Caco-2 (cell line): ENCODE results near the gene CA5B. TPM values are rescaled to one million over a fixed set of nuclear protein-coding genes. Genes with fewer than 3 reads are reported as not detected.

Source experiments
- BruUV-seq: library from RNA; stranded (reverse); fragments of 400-500 nt; replicated peaks from 2 replicates; lab custom pipeline; 2021; lab: Mats Ljungman, UMichigan
- CTCF ChIA-PET: fragments of 300-600 bp; sonication (Branson Sonifier 250); formaldehyde crosslinking; loops from one replicate; lab custom pipeline; 2022; ENCODE audit warnings: antibody characterized with exemption; lab: Charles Lee
- POLR2A ChIA-PET: fragments of 300-600 bp; sonication (Branson Sonifier 250); formaldehyde crosslinking; loops from one replicate; lab custom pipeline; 2022; ENCODE audit warnings: antibody characterized with exemption; lab: Charles Lee
- DNase-seq, 2 experiments: peaks; one replicate each; pipeline versions ENCODE4 v3.0.0 to v3.0.0-alpha.2; 2020 to 2022
- H3K27me3 ChIP-seq: replicated peaks from 2 replicates; pipeline ENCODE4 v1.6.0; 2011; ENCODE audit warnings: low read length; ENCODE audit not compliant: control insufficient read depth, insufficient read depth
- H3K36me3 ChIP-seq: 2 replicates; pipeline ENCODE4 v1.5.1; 2011; ENCODE audit warnings: low read length; ENCODE audit not compliant: control insufficient read depth, insufficient read depth
- H3K4me1 ChIP-seq: fragments of 250-450 bp; sonication (Bioruptor Pico); 2 replicates; pipeline ENCODE4 v1.5.1; 2020; ENCODE audit warnings: mild to moderate bottlenecking
- H3K4me3 ChIP-seq: 2 replicates; pipeline ENCODE4 v1.5.1; 2011; ENCODE audit warnings: low read depth, mild to moderate bottlenecking, control low read depth, low read length
- H3K9me3 ChIP-seq: fragments of 250-450 bp; sonication (Bioruptor Pico); 2 replicates; pipeline ENCODE4 v1.5.1; 2020; ENCODE audit warnings: mild to moderate bottlenecking, moderate library complexity
- H3K27ac Mint-ChIP-seq: one replicate; pipeline ENCODE4 v1.8.0; 2022; ENCODE audit warnings: mixed read lengths; ENCODE audit not compliant: unreplicated experiment
- H3K27me3 Mint-ChIP-seq: one replicate; pipeline ENCODE4 v1.8.0; 2022; ENCODE audit warnings: mixed read lengths; ENCODE audit not compliant: insufficient read depth, unreplicated experiment
- H3K36me3 Mint-ChIP-seq: one replicate; pipeline ENCODE4 v1.8.0; 2022; ENCODE audit warnings: mild to moderate bottlenecking, mixed read lengths; ENCODE audit not compliant: insufficient read depth, unreplicated experiment
- H3K4me1 Mint-ChIP-seq: one replicate; pipeline ENCODE4 v1.8.0; 2022; ENCODE audit warnings: low read depth, mixed read lengths; ENCODE audit not compliant: unreplicated experiment
- H3K4me3 Mint-ChIP-seq: one replicate; pipeline ENCODE4 v1.8.0; 2022; ENCODE audit warnings: mild to moderate bottlenecking, moderate library complexity, mixed read lengths; ENCODE audit not compliant: unreplicated experiment
- H3K9me3 Mint-ChIP-seq: one replicate; pipeline ENCODE4 v1.8.0; 2022; ENCODE audit warnings: mixed read lengths; ENCODE audit not compliant: unreplicated experiment
- intact Hi-C: fragments of 100-400 bp; cut with micrococcal nuclease; formaldehyde crosslinking; loops from one replicate; pipeline ENCODE4 v1.10.0; 2022; ENCODE audit not compliant: unreplicated experiment
- total RNA-seq: library from RNA; stranded (reverse); gene quantifications from 2 replicates; pipeline ENCODE4 v1.2.3, GENCODE V29; 2022
- TF ChIP-seq, protein P1 (sequence below), 2 experiments: fragments of 200-600 bp in 1 of 2; IDR thresholded peaks; 1 replicate in 1 of 2; 2 replicates in 1 of 2; pipeline versions ENCODE4 v1.5.1 to v1.8.0; 2011 to 2022; ENCODE audit warnings: antibody characterized with exemption in 1 of 2, control low read depth in 1 of 2, inconsistent platforms in 1 of 2, low read depth in 1 of 2, low read length in 1 of 2, mild to moderate bottlenecking in 1 of 2, moderate library complexity in 1 of 2; ENCODE audit not compliant: insufficient read depth in 1 of 2, severe bottlenecking in 1 of 2, unreplicated experiment in 1 of 2

Gene CA5B
- total RNA-seq, 1 experiment from 2014 or later = 4.1 TPM

DNA sequence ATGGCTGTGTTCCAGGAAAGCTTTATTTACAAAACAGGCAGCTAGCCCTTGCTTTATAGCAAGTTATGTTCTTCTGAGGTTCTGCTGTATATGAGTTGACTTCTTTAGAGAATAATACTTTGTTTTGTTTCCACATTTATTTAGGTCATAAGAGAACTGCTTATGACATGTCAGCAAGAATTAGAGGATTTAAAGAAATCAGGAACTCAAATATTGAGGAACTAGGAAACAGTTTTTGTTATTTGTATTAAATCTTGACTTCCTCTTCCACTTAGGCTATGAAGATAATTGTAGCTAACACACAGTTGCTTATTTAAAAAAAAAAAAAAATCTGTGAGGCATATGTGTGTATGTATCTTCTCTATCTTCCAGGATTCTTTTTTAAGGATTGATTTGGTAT, 66.5 kb downstream of the CA5B start:
- Histone ChIP-seq H3K36me3 (no peaks in the 10 kb centered on the region), H3K4me1 (no peaks in the 10 kb centered on the region), H3K9me3 (no peaks in the 10 kb centered on the region), H3K4me3 (no peak overlapping the region), H3K27me3 (no peaks in the 10 kb centered on the region)
- Mint-ChIP-seq H3K36me3 (peaks cover 21% of the 10 kb centered on the region), H3K4me1 (no peaks in the 10 kb centered on the region), H3K4me3 (no peak overlapping the region), H3K27ac (no peak overlapping the region), H3K27me3 (no peaks in the 10 kb centered on the region), H3K9me3 (no peaks in the 10 kb centered on the region)
- TF ChIP-seq, protein P1, sequence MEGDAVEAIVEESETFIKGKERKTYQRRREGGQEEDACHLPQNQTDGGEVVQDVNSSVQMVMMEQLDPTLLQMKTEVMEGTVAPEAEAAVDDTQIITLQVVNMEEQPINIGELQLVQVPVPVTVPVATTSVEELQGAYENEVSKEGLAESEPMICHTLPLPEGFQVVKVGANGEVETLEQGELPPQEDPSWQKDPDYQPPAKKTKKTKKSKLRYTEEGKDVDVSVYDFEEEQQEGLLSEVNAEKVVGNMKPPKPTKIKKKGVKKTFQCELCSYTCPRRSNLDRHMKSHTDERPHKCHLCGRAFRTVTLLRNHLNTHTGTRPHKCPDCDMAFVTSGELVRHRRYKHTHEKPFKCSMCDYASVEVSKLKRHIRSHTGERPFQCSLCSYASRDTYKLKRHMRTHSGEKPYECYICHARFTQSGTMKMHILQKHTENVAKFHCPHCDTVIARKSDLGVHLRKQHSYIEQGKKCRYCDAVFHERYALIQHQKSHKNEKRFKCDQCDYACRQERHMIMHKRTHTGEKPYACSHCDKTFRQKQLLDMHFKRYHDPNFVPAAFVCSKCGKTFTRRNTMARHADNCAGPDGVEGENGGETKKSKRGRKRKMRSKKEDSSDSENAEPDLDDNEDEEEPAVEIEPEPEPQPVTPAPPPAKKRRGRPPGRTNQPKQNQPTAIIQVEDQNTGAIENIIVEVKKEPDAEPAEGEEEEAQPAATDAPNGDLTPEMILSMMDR (IDR thresholded peaks at IDR 0.05; ENCODE audit: insufficient read depth in 1 of 2, low read depth in 1 of 2, low read length in 1 of 2, severe bottlenecking in 1 of 2, unreplicated experiment in 1 of 2) = no peak
- intact Hi-C loops = no loop called here
- POLR2A ChIA-PET = no interaction called here
- CTCF ChIA-PET = no interaction called here
- no TSS peak for BruUV-seq
- DNase-seq = no peak

DNA sequence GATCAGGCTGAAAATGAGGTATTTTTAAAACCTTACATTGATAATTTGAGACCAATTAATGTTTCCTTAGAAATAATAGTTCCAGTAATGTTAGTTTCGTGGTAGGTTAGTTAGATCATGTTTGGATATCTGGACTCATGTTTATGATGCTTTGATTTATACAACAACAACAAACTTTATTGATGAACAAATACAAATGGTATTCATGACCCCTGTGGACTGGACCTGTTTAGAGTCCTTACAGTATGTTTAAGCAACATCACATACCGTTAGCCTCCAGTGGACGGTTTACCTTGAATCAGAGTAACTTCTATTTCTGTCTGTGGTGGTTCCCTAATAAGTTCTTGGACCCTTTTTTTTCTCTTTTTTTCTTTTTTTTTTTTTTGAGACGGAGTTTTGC, 70.2 kb downstream of the CA5B start:
- no peak overlapping the region for H3K4me3 ChIP-seq
- no peaks in the 10 kb centered on the region for H3K27me3 ChIP-seq
- no peaks in the 10 kb centered on the region for H3K36me3 ChIP-seq
- H3K27me3 Mint-ChIP-seq = no peaks in the 10 kb centered on the region
- DNase-seq = no peak
- H3K4me1 Mint-ChIP-seq = no peaks in the 10 kb centered on the region
- ChIA-PET POLR2A (no interaction called here), CTCF (no interaction called here)
- no peaks in the 10 kb centered on the region for H3K4me1 ChIP-seq
- intact Hi-C loops = no loop called here
- no peak overlapping the region for H3K27ac Mint-ChIP-seq
- H3K4me3 Mint-ChIP-seq = no peak overlapping the region
- no TSS peak for BruUV-seq
- no peaks in the 10 kb centered on the region for H3K9me3 ChIP-seq
- TF ChIP-seq, protein P1 (IDR thresholded peaks at IDR 0.05; ENCODE audit: insufficient read depth in 1 of 2, low read depth in 1 of 2, low read length in 1 of 2, severe bottlenecking in 1 of 2, unreplicated experiment in 1 of 2) = no peak
- peaks cover 31% of the 10 kb centered on the region for H3K36me3 Mint-ChIP-seq
- H3K9me3 Mint-ChIP-seq = no peaks in the 10 kb centered on the region

GRCh38 chrX:15812192-15812938, 74.3 kb downstream of the CA5B start:
- H3K4me1 ChIP-seq = no peaks in the 10 kb centered on the region
- H3K27ac Mint-ChIP-seq = no peak overlapping the region
- no peaks in the 10 kb centered on the region for H3K36me3 ChIP-seq
- intact Hi-C loops = no loop called here
- no peaks in the 10 kb centered on the region for H3K27me3 Mint-ChIP-seq
- H3K4me1 Mint-ChIP-seq = no peaks in the 10 kb centered on the region
- H3K36me3 Mint-ChIP-seq = peaks cover 22% of the 10 kb centered on the region
- no peaks in the 10 kb centered on the region for H3K9me3 Mint-ChIP-seq
- no TSS peak for BruUV-seq
- no peak overlapping the region for H3K4me3 Mint-ChIP-seq
- CTCF ChIA-PET = no interaction called here
- H3K9me3 ChIP-seq = no peaks in the 10 kb centered on the region
- TF ChIP-seq, protein P1 (IDR thresholded peaks at IDR 0.05; ENCODE audit: insufficient read depth in 1 of 2, low read depth in 1 of 2, low read length in 1 of 2, severe bottlenecking in 1 of 2, unreplicated experiment in 1 of 2) = no peak
- POLR2A ChIA-PET = no interaction called here
- no peak for DNase-seq
- H3K4me3 ChIP-seq = no peak overlapping the region
- no peaks in the 10 kb centered on the region for H3K27me3 ChIP-seq
